Epithelial cell of proximal tubule (primary cell): ENCODE results near the gene SMAD2. TPM values are rescaled to one million over a fixed set of nuclear protein-coding genes. Genes with fewer than 3 reads are reported as not detected.

Experiments
- DNase-seq: peaks from one replicate; pipeline ENCODE4 v3.0.0-alpha.2; 2011; ENCODE audit warnings: low read depth
- H3K4me3 ChIP-seq: 2 replicates; pipeline ENCODE4 v1.5.1; 2011; ENCODE audit warnings: low read depth, mild to moderate bottlenecking, low read length
- CTCF ChIP-seq: conservative IDR thresholded peaks from 2 replicates; pipeline ENCODE4 v1.5.1; 2012; ENCODE audit warnings: low read depth, mild to moderate bottlenecking, low read length
- total RNA-seq: library from RNA; depleted of rRNA; stranded (reverse); fragments of >200 nt; gene quantifications from 2 replicates; pipeline ENCODE4 v1.2.3, GENCODE V29; 2015

SMAD2 gene
- total RNA-seq, 1 donor from 2014 or later = 79.5 TPM

GRCh38 chr18:47847635-47848034 is 82.8 kb downstream of the SMAD2 start:
- no peak overlapping the region for H3K4me3 ChIP-seq
- no peak for TF ChIP-seq CTCF
- DNase-seq = no peak

GRCh38 chr18:47846431-47846830 is 84.0 kb downstream of the SMAD2 start:
- no peak for DNase-seq
- TF ChIP-seq CTCF = no peak
- no peak overlapping the region for H3K4me3 ChIP-seq

GRCh38 chr18:47844828-47845498 is 85.5 kb downstream of the SMAD2 start:
- no peak for TF ChIP-seq CTCF
- H3K4me3 ChIP-seq = no peak overlapping the region
- DNase-seq = no peak

DNA sequence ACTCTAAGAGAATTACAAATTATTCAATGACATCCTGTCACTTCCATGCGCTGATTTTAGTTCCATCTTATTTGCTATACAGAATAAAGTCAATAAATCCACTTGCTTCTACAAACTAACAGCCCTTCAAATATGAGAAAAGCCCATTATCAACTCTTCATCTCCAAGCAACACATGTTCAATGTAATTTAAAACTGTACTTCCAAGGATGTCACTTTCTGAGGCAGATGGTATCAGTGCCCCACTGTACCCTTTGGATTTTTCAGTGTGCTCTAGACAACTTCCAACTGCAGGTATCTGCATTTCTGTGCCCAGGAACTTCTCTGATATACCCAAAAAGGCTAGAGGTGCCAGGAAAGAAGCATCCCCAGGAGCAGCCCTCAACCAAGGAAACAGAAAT is 87.6 kb downstream of the SMAD2 start:
- no peak for DNase-seq
- H3K4me3 ChIP-seq = no peak overlapping the region
- TF ChIP-seq CTCF = no peak

GRCh38 chr18:47838396-47838795 is 92.1 kb downstream of the SMAD2 start:
- H3K4me3 ChIP-seq = no peak overlapping the region
- no peak for TF ChIP-seq CTCF
- DNase-seq = no peak

- no peak overlapping the region for H3K4me3 ChIP-seq
- no peak for TF ChIP-seq CTCF
- DNase-seq = no peak
These were observed 98.1 kb downstream of the SMAD2 start for GRCh38 chr18:47832348-47832747.

- no peak for TF ChIP-seq CTCF
- no peak overlapping the region for H3K4me3 ChIP-seq
- DNase-seq = no peak
These were observed 99.1 kb downstream of the SMAD2 start for GRCh38 chr18:47831351-47831750.
